Measurements from ENCODE around the gene FHIT.

FHIT gene

GRCh38 chr3:60801307-60801706, 449.9 kb downstream of the FHIT start:
- TF ChIP-seq CTCF (IDR thresholded peaks at IDR 0.05; ENCODE audit: unreplicated experiment in 3 of 3), result no peak
- no peaks in the 10 kb centered on the region for H3K4me1 Mint-ChIP-seq
- H3K4me3 Mint-ChIP-seq, result no peak overlapping the region
- H3K27me3 Mint-ChIP-seq (ENCODE audit: low read depth), result peaks cover 3% of the 10 kb centered on the region
- no peaks in the 10 kb centered on the region for H3K36me3 Mint-ChIP-seq (ENCODE audit: low read depth)
- H3K27ac Mint-ChIP-seq, result no peak overlapping the region
- peaks cover 2% of the 10 kb centered on the region for H3K9me3 Mint-ChIP-seq

GRCh38 chr3:60798456-60798855, 452.8 kb downstream of the FHIT start:
- H3K27me3 Mint-ChIP-seq (ENCODE audit: low read depth), result no peaks in the 10 kb centered on the region
- H3K36me3 Mint-ChIP-seq (ENCODE audit: low read depth), result no peaks in the 10 kb centered on the region
- TF ChIP-seq CTCF (IDR thresholded peaks at IDR 0.05; ENCODE audit: unreplicated experiment in 3 of 3), result no peak
- H3K4me1 Mint-ChIP-seq, result no peaks in the 10 kb centered on the region
- H3K27ac Mint-ChIP-seq, result no peak overlapping the region
- no peak overlapping the region for H3K4me3 Mint-ChIP-seq
- H3K9me3 Mint-ChIP-seq, result no peaks in the 10 kb centered on the region

GRCh38 chr3:60792249-60792852, 458.9 kb downstream of the FHIT start:
- no peaks in the 10 kb centered on the region for H3K27me3 Mint-ChIP-seq (ENCODE audit: low read depth)
- H3K9me3 Mint-ChIP-seq, result no peaks in the 10 kb centered on the region
- no peak for TF ChIP-seq CTCF (IDR thresholded peaks at IDR 0.05; ENCODE audit: unreplicated experiment in 3 of 3)
- H3K36me3 Mint-ChIP-seq (ENCODE audit: low read depth), result no peaks in the 10 kb centered on the region
- H3K4me1 Mint-ChIP-seq, result peaks cover 10% of the 10 kb centered on the region
- H3K27ac Mint-ChIP-seq, result peak overlapping the region; percentile 31 to 54 (median 46)
- H3K4me3 Mint-ChIP-seq, result no peak overlapping the region

- H3K4me3 Mint-ChIP-seq, result no peak overlapping the region
- H3K4me1 Mint-ChIP-seq, result peaks cover 10% of the 10 kb centered on the region
- peaks cover under 1% of the 10 kb centered on the region for H3K9me3 Mint-ChIP-seq
- H3K27ac Mint-ChIP-seq, result no peak overlapping the region
- no peaks in the 10 kb centered on the region for H3K27me3 Mint-ChIP-seq (ENCODE audit: low read depth)
- H3K36me3 Mint-ChIP-seq (ENCODE audit: low read depth), result no peaks in the 10 kb centered on the region
- no peak for TF ChIP-seq CTCF (IDR thresholded peaks at IDR 0.05; ENCODE audit: unreplicated experiment in 3 of 3)
Observed at GRCh38 chr3:60788185-60788584, 463.1 kb downstream of the FHIT start.

GRCh38 chr3:60781935-60782334, 469.3 kb downstream of the FHIT start:
- Mint-ChIP-seq H3K36me3 (ENCODE audit: low read depth) (peaks cover 5% of the 10 kb centered on the region), H3K9me3 (peaks cover 21% of the 10 kb centered on the region), H3K4me1 (no peaks in the 10 kb centered on the region), H3K27ac (no peak overlapping the region), H3K27me3 (ENCODE audit: low read depth) (no peaks in the 10 kb centered on the region), H3K4me3 (no peak overlapping the region)
- TF ChIP-seq CTCF (IDR thresholded peaks at IDR 0.05; ENCODE audit: unreplicated experiment in 3 of 3), result no peak

- H3K36me3 Mint-ChIP-seq (ENCODE audit: low read depth), result peaks cover 15% of the 10 kb centered on the region
- no peaks in the 10 kb centered on the region for H3K27me3 Mint-ChIP-seq (ENCODE audit: low read depth)
- H3K27ac Mint-ChIP-seq, result no peak overlapping the region
- no peaks in the 10 kb centered on the region for H3K4me1 Mint-ChIP-seq
- no peak for TF ChIP-seq CTCF (IDR thresholded peaks at IDR 0.05; ENCODE audit: unreplicated experiment in 3 of 3)
- H3K9me3 Mint-ChIP-seq, result peaks cover 35% of the 10 kb centered on the region
- H3K4me3 Mint-ChIP-seq, result no peak overlapping the region
Observed at GRCh38 chr3:60779637-60780036, 471.6 kb downstream of the FHIT start.

All from nephron (organoid).